GM12865 (cell line): ENCODE data around the gene NHS.
"Not testable (repeated sequence)": the region's sequence is repeated elsewhere in the genome, so short reads cannot be mapped to it uniquely, and the experiment has no call there.

Experiments used
- DNase-seq: peaks from one replicate; pipeline ENCODE4 v3.0.0; 2010; ENCODE audit warnings: low read depth
- H3K4me3 ChIP-seq: 2 replicates; pipeline ENCODE4 v1.5.1; 2011; ENCODE audit warnings: mild to moderate bottlenecking, low read depth, low read length, control low read depth
- TF ChIP-seq, protein P1 (sequence below): IDR thresholded peaks from 2 replicates; pipeline ENCODE4 v1.5.1; 2011; ENCODE audit warnings: low read length, control low read depth, low read depth, inconsistent platforms; ENCODE audit not compliant: insufficient read depth; ENCODE audit errors: missing control alignments

The NHS gene

DNA sequence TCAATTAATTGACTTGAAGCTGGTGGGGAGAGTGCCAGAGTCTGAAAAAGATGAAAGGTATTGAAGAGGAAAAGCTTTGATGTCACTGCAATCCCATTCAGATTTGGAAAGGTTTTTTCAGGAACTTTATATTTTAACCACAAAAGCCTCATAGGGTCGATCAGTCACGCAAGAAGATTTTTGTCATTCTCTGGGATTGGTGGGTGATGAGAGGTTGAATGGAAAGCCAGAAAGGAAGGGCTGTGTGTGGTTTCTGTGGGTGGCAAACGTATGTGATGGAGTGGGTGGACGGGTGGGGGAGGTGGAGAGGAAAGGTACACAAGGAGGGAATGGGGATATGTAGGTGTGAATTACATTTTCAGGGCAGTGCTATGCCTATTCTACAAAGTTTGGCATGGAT is 188.5 kb downstream of the NHS start:
- no peak for DNase-seq
- TF ChIP-seq, protein P1, sequence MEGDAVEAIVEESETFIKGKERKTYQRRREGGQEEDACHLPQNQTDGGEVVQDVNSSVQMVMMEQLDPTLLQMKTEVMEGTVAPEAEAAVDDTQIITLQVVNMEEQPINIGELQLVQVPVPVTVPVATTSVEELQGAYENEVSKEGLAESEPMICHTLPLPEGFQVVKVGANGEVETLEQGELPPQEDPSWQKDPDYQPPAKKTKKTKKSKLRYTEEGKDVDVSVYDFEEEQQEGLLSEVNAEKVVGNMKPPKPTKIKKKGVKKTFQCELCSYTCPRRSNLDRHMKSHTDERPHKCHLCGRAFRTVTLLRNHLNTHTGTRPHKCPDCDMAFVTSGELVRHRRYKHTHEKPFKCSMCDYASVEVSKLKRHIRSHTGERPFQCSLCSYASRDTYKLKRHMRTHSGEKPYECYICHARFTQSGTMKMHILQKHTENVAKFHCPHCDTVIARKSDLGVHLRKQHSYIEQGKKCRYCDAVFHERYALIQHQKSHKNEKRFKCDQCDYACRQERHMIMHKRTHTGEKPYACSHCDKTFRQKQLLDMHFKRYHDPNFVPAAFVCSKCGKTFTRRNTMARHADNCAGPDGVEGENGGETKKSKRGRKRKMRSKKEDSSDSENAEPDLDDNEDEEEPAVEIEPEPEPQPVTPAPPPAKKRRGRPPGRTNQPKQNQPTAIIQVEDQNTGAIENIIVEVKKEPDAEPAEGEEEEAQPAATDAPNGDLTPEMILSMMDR, result no peak
- no peak overlapping the region for H3K4me3 ChIP-seq

DNA sequence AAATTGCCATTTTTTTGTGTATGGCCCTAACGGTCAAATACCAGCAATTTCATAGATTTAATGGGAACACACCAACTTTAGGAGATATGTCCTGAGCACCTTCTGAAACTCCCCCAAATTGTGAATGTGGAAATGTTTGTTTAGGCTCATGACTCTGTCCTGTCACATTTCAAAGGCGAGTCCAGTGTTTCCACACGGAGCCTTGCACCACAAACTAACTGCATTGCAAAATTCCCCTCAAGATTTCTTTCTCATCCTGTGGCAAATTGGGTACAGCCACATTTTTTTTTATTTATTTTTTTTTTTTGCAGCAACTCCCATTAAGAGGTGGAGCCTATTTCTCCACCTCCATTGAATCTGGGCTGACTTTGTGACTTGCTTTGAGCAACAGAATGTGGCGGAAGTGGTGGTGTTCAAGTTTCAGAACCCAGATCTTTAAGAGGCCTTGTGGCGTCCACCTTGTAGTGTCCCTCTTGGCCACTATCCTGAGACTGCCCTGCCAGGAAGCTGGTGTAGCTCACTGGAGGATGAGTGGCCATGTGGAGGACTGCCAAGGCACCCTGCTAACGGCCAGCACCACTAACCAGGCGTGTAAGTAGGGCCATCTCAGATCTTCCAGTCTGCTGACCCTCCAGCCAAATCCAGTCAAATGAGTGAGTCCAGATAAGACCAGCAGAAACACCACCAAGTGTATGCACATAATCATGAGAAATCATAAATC is 189.8 kb downstream of the NHS start:
- H3K4me3 ChIP-seq, result no peak overlapping the region
- TF ChIP-seq, protein P1, result no peak
- DNase-seq, result no peak

DNA sequence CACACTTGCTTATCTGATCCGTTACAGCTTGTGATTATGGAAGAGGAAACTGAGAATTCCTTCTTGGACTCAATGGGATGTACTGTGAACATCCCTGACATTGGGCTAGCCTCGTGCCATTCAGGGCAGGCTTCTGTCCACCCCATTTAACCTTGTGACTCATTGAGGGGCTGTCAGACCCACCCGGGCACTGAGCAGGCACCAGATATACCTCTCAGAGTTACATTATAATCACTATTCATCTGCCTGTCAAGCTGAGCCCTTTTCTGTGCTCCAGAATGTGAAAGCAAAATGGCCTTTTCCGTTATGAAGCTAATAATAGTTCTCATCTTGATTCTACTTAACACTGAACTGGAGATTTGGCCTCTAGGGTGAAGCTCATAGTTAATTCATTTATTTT is 191.7 kb downstream of the NHS start:
- no peak for DNase-seq
- no peak overlapping the region for H3K4me3 ChIP-seq
- TF ChIP-seq, protein P1, result no peak

DNA sequence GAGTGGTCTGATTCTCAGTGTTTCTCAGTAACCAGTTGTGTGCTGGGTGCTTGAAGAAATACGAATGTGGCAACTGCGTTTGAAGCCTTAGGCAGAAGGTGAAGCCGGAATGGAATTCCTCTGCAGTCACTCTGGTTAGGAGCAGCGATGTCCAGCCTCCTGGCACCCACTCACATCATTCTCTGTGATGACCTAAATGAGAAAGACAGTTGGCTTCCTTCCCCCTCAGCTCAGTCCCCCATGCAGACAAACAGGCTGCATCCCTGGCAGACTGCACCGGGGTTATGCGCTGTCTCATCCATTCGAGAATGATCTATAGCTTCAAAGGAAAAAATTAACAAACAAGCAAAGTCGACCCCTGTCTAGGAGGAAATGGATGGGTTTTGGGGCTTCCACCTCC is 192.2 kb downstream of the NHS start:
- DNase-seq, result no peak
- TF ChIP-seq, protein P1, result no peak
- H3K4me3 ChIP-seq, result no peak overlapping the region

DNA sequence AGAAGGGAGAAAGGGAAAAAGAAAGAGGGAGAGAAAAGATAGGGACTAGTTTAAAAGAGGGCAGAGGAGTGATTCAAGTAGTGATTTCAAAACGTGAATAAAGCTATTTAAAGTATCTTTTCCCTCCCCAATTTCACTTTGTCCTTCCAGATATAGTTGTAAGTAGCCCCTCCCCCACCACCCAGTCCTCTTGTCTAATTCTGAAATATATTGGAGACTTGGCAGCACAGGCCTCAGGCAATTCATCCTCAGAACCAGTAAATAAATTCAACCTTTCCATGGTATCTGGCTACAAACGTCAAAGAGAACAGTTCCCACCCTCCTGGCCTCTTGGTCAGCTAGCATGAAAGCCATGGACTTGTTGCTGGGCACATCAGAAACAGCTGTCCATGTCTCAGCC is 192.8 kb downstream of the NHS start:
- DNase-seq, result no peak
- no peak overlapping the region for H3K4me3 ChIP-seq

DNA sequence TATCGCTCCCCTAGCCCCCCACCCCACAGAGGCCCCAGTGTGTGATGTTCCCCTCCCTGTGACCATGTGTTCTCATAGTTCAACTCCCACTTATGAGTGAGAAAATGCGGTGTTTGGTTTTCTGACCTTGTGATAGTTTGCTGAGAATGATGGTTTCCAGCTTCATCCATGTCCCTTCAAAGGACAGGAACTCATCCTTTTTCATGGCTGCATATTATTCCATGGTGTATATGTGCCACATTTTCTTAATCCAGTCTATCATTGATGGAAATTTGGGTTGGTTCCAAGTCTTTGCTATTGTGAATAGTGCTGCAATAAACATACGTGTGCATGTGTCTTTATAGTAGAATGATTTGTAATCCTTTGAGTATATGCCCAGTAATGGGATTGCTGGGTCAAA is 193.8 kb downstream of the NHS start:
- DNase-seq, H3K4me3 ChIP-seq: not testable (repeated sequence)

More for the DNA sequence above, 192.8 kb downstream of the NHS start:
- TF ChIP-seq, protein P1, result no peak

DNA sequence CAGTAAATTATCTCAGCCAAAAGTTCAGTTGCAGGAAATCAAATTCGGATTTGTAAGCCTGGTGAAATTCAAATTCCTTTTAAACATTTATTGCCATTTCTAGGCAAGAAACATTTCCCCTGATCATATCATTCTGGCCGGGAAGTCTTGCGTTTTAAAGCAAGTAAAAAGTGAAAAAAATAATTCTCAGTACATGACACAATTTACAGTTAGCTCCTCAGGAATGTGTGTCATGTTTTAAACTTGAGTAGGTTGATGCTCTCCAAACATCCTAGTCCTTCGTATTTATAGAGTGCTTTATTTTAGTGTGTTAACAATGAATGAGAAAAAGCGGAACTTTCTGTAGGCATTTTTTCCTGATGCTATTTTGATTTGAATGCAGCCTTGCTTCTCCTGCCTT is 204.0 kb downstream of the NHS start:
- DNase-seq, result no peak
- TF ChIP-seq, protein P1, result no peak
- no peak overlapping the region for H3K4me3 ChIP-seq
